Stomach (tissue), 4 donors: ENCODE measurements around the gene STRBP.

Experiments used
- POLR2AphosphoS5 ChIP-seq, 3 donors: sonication (generic); formaldehyde crosslinking; IDR thresholded peaks; one replicate each; pipeline ENCODE4 v1.6.1; 2016; ENCODE audit warnings: antibody characterized with exemption in 3 of 3
- TF ChIP-seq, protein P1 (sequence below), 7 experiments: fragments of 450-650 bp in 4 of 7; fragments of 200-600 bp in 3 of 7; sonication (generic) in 3 of 7; IDR thresholded peaks; one replicate each; pipeline ENCODE4 v1.5.1; 2016 to 2019; ENCODE audit warnings: antibody characterized with exemption in 7 of 7, control low read depth in 2 of 7, mild to moderate bottlenecking in 1 of 7

DNA sequence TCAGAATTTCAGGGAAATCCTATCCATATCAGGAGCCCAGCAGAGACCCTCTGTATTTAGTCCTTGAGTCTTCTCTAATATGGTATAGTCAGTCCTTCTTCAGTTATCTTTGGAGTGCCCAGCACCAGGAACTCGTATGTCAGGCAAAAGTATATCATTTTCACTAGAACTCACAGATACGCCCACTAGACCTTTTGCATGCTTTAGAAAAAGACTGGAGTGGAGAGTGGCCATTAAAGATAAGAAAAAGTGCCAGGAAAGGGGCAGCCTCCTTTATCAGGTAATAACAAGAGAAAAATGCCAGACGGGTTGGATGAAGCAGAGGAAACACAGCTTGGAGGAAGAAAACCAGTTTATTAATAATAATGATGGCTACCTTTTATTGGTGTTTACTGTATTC, 171.4 kb downstream of the STRBP start:
- no peak for TF ChIP-seq POLR2AphosphoS5 (IDR thresholded peaks at IDR 0.05)
- TF ChIP-seq, protein P1, sequence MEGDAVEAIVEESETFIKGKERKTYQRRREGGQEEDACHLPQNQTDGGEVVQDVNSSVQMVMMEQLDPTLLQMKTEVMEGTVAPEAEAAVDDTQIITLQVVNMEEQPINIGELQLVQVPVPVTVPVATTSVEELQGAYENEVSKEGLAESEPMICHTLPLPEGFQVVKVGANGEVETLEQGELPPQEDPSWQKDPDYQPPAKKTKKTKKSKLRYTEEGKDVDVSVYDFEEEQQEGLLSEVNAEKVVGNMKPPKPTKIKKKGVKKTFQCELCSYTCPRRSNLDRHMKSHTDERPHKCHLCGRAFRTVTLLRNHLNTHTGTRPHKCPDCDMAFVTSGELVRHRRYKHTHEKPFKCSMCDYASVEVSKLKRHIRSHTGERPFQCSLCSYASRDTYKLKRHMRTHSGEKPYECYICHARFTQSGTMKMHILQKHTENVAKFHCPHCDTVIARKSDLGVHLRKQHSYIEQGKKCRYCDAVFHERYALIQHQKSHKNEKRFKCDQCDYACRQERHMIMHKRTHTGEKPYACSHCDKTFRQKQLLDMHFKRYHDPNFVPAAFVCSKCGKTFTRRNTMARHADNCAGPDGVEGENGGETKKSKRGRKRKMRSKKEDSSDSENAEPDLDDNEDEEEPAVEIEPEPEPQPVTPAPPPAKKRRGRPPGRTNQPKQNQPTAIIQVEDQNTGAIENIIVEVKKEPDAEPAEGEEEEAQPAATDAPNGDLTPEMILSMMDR (IDR thresholded peaks at IDR 0.05): no peak
